GM19463 (cell line): ENCODE data around the gene SH3PXD2B.

Source experiments
- ATAC-seq: cut with Tn5 transposase; IDR thresholded peaks from one replicate; pipeline ENCODE4 v1.9.1; 2021; ENCODE audit warnings: mild to moderate bottlenecking, moderate library complexity; ENCODE audit not compliant: unreplicated experiment

SH3PXD2B gene

DNA sequence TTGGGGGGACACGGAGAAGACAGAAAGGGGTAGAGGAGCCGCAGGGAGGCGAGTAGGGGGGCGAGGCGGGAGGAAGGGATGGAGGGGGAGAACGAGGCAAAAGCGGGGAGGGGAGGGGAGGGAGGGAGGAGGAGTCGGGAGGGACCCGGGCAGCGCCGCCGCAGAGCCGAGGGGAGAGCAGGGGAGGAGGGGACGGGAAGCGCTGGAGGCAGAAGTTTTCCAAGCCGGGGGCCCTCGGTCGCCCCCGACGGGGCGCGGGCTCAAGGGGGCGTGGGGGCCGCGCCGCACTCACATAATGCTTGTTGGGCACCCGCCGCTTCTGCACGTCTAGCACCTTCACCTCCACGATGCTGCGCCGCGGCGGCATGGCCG, 353 bp downstream of the SH3PXD2B start:
- ATAC-seq, result peak; percentile 17

DNA sequence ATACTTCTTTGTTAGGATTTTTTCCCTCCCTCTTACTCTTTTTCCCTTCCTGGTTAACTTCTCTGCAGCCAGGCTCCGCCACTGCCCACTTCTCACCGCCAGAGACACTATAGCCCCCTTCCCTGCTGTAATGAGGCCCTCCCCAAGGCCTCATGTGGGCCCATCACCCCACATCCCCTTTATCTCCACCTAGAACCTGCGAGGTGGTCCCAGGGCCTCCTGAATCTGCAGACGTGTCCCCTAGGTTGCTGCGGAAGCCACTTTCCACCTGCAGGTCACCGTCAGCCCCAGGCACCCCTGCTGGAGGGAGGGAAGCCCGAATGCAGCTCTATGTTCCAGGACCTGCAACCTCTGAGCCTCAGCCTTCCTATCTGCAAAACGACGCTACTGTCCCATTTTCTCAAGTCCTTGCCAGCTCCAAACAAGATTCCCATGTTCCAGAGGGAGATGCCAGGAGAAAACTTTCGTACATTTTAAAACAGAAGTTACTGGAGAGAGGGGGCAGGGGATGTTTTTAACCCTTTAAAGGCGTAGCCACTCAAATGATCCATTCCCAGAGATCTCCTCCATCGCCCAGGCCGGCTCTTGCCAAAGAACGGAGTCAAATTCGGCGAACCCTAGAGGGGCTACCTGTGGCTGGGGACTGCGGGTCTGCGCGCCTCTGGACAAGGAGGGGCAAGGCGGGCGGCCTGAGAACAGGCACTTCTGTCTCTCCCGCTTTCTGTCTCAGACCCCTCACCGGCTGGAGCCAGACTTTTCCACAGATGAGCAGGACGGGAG, 929 bp downstream of the SH3PXD2B start:
- no peak for ATAC-seq

GRCh38 chr5:172452398-172453205, 1.7 kb downstream of the SH3PXD2B start:
- ATAC-seq, result no peak

- ATAC-seq, result no peak
Observed at GRCh38 chr5:172451771-172452197, 2.5 kb downstream of the SH3PXD2B start.

DNA sequence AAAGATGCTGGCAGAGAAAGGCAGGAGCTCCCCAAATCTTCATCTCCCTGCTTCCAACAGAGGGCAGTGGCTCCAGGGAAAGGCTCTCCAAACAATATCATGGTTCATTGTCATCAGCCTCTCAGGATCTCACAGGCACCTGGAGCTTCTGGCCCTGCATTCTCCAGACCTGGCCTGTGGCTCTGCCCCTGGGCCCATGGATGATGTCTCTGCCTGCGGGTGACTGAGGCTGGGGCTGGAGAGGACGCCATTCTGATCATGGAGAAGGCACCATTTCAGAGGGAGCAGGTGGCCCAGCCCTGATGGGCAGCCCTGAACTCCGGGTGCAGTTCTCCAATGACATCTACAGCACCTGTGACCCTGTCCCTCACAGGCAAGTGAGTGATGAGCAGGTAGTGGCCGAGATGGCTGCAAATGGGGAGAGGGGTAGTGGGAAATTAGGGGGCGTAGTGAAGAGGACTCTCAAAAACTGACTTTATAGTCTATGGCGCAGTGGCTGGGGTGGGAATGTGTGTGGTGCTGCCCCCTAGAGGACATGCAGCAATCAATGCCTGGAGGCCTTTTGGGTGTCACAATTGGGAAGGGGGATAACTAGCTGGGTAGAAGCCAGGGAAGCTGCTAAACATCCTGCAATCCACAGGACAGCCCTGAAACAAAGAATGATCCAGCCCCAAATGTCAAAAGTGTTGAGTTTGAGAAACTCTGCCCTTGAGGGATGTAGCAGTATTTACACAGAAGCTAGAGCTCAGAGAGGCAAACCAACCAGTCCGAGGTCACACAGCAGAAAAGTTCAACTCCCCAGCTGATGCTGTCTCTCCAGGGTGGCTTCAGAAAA, 3.2 kb downstream of the SH3PXD2B start:
- ATAC-seq, result no peak

- ATAC-seq, result no peak
Observed at GRCh38 chr5:172450453-172450852, 3.9 kb downstream of the SH3PXD2B start.

DNA sequence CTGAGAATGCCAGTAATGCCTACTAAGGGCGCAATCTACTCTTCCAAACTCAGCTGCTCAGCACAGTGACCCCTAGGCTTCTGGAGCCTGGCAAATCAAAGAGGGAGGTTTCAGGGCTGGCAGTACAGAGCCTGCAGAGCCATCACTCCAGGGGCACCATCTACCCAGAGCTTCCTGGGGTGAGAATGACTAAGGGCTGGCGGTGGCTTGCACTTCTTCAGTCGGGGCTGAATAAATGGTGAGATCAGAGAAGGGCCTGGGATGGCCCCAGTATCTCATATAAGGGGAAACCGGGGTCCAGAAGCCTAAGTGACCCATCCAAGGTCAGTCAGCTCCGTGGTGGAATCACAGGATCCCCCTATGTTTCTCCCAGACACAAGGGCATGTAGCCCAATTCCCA, 5.3 kb downstream of the SH3PXD2B start:
- no peak for ATAC-seq

- ATAC-seq, result no peak
Observed at GRCh38 chr5:172447646-172448365, 6.5 kb downstream of the SH3PXD2B start.

DNA sequence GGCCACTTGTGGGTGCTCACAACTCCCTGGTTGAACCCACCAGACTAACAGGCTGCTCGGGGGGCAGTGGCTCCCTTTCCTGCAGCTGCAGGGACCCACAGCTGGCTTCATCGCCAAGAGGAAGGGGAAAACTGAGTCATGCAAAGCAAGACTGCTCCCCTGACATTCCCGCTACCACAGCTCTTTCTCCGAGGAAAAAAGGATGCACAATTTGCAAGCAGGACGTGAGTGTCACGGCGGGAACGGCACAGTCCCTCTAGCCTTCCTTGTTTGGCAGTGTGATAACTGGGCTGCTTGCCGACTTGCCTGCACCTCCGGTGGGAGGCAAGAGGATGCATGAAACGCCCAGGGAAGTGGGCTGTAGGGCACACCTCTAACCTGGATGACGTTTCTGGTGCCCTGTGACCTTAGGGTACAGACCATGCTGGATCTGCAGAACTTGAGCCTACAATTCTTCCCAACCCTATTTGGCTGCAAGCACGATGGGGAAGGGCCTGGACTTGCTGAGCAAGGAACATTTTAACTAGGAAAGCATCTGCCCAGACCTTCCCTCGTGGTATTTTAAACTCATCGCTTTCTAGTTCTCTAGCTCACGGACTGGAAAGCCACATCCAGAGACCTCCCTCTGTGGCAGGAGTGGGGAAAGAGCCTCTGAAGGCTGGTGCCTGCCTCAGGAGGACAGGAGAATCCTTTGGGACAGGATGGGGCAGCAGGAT, 7.8 kb downstream of the SH3PXD2B start:
- no peak for ATAC-seq

- no peak for ATAC-seq
Observed at GRCh38 chr5:172445866-172446265, 8.5 kb downstream of the SH3PXD2B start.

DNA sequence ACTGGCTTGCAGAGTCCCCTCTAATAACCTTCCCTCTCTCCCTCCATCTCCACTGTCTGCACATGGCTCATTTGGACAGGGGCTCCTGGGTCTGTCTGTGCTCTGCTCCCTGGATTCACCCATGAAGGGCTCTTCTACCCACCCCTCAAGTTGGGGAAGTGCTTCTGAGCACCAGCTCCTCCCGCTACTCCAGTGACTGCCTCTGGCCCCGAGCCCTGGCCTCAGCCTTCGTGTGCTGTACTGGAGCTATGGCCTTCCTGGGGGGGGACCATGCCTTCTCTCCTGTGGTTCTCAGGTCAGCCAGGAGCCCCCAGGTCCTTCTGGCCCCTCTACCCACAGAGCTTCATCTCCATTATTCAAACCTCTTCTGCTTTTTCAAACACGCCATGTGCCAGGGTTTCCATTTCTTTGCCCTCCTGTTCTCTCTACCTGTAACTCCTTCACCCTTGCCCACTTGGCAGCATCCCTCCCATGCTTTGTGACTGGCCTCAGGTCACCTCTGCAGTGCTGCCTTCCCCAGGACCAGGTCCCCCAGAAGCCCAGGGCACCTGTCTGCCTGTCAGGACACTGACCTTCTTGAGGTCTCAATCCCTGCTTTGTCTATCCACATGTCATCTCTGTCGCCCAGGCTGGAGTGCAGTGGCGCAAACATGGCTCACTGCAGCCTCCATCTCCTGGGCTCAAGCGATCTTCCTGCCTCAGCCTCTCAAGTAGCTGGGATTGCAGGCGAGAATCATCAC, 9.5 kb downstream of the SH3PXD2B start:
- no peak for ATAC-seq

GRCh38 chr5:172444110-172444510, 10.2 kb downstream of the SH3PXD2B start:
- ATAC-seq, result no peak

DNA sequence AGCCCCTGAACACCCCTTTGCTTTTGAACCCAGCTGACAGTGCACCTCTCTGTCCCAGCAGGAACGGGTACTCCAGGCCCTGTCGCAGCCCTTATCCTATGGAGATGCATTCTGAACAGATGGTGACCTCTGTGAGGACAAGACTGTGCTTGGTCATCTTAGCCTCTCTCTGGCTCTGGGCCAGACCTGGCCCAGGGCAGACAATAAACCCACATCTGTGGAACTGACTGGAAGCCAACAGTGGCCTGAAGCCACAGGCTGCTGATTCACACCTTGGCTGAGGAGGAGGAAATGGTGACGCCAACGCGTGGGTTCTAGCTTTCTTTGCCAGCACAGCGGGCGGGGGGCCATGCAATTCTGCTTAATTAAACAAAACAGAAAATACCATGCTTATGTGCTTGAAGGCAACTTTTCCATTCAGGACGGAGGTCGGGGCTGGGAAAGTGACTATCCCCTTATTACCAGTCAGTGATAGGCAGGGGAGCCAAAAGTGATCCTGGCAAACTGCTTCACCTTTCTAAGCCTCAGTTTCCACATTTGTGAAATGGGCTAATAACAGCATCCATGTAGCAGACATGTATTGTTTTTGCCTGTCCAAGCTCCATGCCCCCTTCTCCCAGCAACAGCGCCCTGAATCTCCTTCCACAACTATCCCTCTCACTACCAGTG, 10.8 kb downstream of the SH3PXD2B start:
- ATAC-seq, result no peak

DNA sequence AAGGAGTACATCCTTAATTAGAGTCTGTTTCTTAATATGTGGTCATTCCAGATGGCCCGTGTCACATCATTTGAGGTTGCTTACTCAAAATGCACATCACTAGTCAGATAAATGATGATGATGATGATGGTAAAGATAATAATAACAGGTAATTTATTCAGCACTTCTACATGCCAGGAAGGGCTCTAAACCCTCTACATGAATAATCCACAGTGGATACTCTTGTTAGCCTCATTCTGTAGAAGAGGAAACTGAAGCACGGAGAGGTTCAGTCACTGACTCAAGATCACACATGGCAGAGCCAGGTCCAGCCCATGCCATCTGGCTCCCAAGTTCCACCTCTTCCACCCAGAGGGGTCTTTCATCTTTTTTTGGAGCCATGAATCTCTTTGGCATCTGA, 11.7 kb downstream of the SH3PXD2B start:
- ATAC-seq, result no peak

- no peak for ATAC-seq
Observed at GRCh38 chr5:172441262-172441751, 13.0 kb downstream of the SH3PXD2B start.

DNA sequence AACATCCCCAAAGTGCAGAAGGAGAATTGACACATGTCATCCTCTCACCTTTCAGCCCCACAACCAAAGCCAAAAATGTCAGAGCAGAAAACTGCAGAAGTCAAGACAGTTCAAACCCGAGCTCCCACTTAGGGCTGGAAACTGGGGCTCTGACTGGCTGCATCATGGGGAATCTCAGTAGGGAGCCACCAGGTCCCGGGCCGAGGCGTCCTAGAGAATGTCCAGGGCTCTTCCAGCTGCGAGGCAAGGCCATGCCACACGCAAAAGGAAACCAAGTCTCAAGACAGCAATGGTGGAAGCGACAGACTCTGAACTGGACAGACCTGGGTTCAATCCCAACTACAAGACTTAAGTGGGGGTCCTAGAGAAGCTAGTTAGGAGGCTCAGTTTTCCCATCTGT, 13.8 kb downstream of the SH3PXD2B start:
- no peak for ATAC-seq

DNA sequence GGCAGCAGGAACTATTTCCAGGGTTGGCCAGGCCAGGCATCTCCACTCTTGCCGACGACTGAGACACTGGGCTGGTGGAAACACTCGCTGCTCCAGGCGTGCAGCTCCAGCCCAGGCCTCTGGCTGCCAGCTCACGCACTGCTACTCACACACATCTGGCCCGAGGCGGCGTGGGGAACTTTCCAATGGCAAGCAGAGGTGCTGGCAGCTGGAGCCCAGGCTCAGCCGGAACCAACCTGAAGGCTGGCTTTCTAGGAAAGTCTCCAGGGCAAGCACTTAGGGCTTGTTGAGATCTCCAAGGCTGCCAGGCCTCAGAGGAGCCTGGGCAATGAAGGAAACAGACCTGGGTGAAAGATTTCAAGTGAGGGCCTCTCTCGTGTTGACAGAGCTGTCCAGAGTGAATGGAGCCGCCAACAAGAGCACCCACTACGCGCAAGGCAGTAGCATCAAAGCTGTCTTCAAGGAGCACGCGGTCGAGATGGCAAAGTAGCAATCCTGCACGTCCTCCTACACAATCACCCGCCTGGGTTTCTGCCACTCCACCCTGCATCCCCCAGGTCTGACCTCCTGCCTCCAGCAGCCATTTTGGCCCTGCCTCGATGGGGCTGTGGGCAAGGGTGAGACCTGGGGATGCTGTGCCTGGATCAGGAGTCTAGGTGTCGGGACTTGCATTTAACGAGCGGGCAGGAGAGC, 14.4 kb downstream of the SH3PXD2B start:
- ATAC-seq, result no peak

DNA sequence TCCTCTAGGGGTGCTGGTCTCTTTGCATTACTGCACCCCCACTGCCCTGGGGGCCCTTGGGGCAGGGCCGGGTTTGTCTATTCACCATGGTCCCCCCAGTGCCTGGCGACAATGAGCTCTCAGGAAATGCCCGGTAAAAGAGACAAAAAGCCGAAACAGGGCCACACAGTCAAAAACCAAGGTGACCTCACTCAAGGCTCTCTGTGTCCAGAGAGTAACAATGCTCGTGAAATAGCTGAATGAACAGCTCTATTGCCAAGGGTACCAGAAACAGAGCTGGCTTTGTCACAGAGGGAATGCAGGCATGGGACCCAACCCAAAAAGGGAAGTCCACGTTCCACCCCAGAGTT, 16.0 kb downstream of the SH3PXD2B start:
- no peak for ATAC-seq
